Chondrocyte (in vitro differentiated cells): Measurements from ENCODE around the gene NDUFA7. TPM values are rescaled to one million over a fixed set of nuclear protein-coding genes. Genes with fewer than 3 reads are reported as not detected.
A peak's percentile ranks its signal among the peaks of the same experiment; 100 is the strongest.

Experiments used
- DNase-seq: peaks from one replicate; pipeline ENCODE4 v3.0.0; 2021; ENCODE audit warnings: mixed read lengths, low spot score
- H3K27ac Mint-ChIP-seq: one replicate; pipeline ENCODE4 v1.8.0; 2021; ENCODE audit warnings: mild to moderate bottlenecking, moderate library complexity, mixed read lengths; ENCODE audit not compliant: unreplicated experiment
- H3K27me3 Mint-ChIP-seq: 2 replicates; pipeline ENCODE4 v1.8.0; 2021; ENCODE audit warnings: low read depth, mixed read lengths
- H3K36me3 Mint-ChIP-seq: 2 replicates; pipeline ENCODE4 v1.8.0; 2021; ENCODE audit warnings: low read depth, mixed read lengths
- H3K4me1 Mint-ChIP-seq: 2 replicates; pipeline ENCODE4 v1.8.0; 2021; ENCODE audit warnings: low read depth, mild to moderate bottlenecking, mixed read lengths
- H3K4me3 Mint-ChIP-seq: one replicate; pipeline ENCODE4 v1.8.0; 2021; ENCODE audit warnings: mild to moderate bottlenecking, moderate library complexity, mixed read lengths; ENCODE audit not compliant: unreplicated experiment
- H3K9me3 Mint-ChIP-seq: 2 replicates; pipeline ENCODE4 v1.8.0; 2021; ENCODE audit warnings: low read depth, mixed read lengths
- CTCF ChIP-seq: fragments of 200-600 bp; sonication (generic); IDR thresholded peaks from 2 replicates; pipeline ENCODE4 v1.5.0; 2021; ENCODE audit warnings: antibody characterized with exemption, mild to moderate bottlenecking, moderate library complexity
- total RNA-seq: library from RNA; stranded (reverse); gene quantifications from 3 replicates; pipeline ENCODE4 v1.2.1, GENCODE V29; 2021

The NDUFA7 gene
- total RNA-seq, 1 donor from 2014 or later = 26.6 TPM

GRCh38 chr19:8310342-8311055, 10.7 kb downstream of the NDUFA7 start:
- Mint-ChIP-seq H3K9me3 (no peaks in the 10 kb centered on the region), H3K27me3 (no peaks in the 10 kb centered on the region), H3K4me1 (peaks cover 22% of the 10 kb centered on the region), H3K4me3 (no peak overlapping the region), H3K27ac (no peak overlapping the region), H3K36me3 (peaks cover 2% of the 10 kb centered on the region)
- DNase-seq = peak; percentile 34
- no peak for TF ChIP-seq CTCF

GRCh38 chr19:8308891-8309291, 12.3 kb downstream of the NDUFA7 start:
- no peak for TF ChIP-seq CTCF
- peak overlapping the region; percentile 88 for H3K4me3 Mint-ChIP-seq
- peak; percentile 55 for DNase-seq
- H3K27me3 Mint-ChIP-seq = no peaks in the 10 kb centered on the region
- peaks cover 2% of the 10 kb centered on the region for H3K36me3 Mint-ChIP-seq
- peaks cover 22% of the 10 kb centered on the region for H3K4me1 Mint-ChIP-seq
- H3K9me3 Mint-ChIP-seq = no peaks in the 10 kb centered on the region
- peak overlapping the region; percentile 84 for H3K27ac Mint-ChIP-seq

- H3K9me3 Mint-ChIP-seq = no peaks in the 10 kb centered on the region
- H3K4me3 Mint-ChIP-seq = peak within 1 kb of the TSS; percentile 88
- peaks cover 2% of the 10 kb centered on the region for H3K36me3 Mint-ChIP-seq
- DNase-seq = peak; percentile 97
- H3K27me3 Mint-ChIP-seq = no peaks in the 10 kb centered on the region
- no peak for TF ChIP-seq CTCF
- H3K27ac Mint-ChIP-seq = peak within 1 kb of the TSS; percentile 86
- peaks cover 22% of the 10 kb centered on the region for H3K4me1 Mint-ChIP-seq
Observed at GRCh38 chr19:8307965-8308866, 13.0 kb downstream of the NDUFA7 start, which contains the start of gene CD320. CD320 (minus strand) TSS chr19:8308358; CDS start chr19:8308290, 68 bp downstream.

GRCh38 chr19:8307400-8307964, 13.7 kb downstream of the NDUFA7 start:
- Mint-ChIP-seq H3K27me3 (no peaks in the 10 kb centered on the region), H3K4me3 (peak overlapping the region; percentile 88), H3K9me3 (no peaks in the 10 kb centered on the region), H3K27ac (peak overlapping the region; percentile 86), H3K4me1 (peaks cover 22% of the 10 kb centered on the region), H3K36me3 (peaks cover 2% of the 10 kb centered on the region)
- DNase-seq = peak; percentile 89
- no peak for TF ChIP-seq CTCF
